Upper lobe of left lung (tissue), 4 donors: Measurements from ENCODE around the gene GPRC6A.

ENCODE experiments used
- EP300 ChIP-seq, 4 donors: sonication (generic); formaldehyde crosslinking; IDR thresholded peaks; one replicate each; pipeline ENCODE4 v1.5.1; 2017; ENCODE audit warnings: antibody characterized with exemption in 4 of 4, control low read depth in 2 of 4
- POLR2A ChIP-seq, 4 donors: fragments of 450-650 bp; IDR thresholded peaks; one replicate each; pipeline ENCODE4 v1.5.1; 2016 to 2017; ENCODE audit warnings: antibody characterized with exemption in 4 of 4, mild to moderate bottlenecking in 2 of 4
- TF ChIP-seq, protein P1 (sequence below), 6 experiments: fragments of 450-650 bp in 4 of 6; fragments of 200-600 bp in 2 of 6; sonication (generic) in 2 of 6; IDR thresholded peaks; one replicate each; pipeline ENCODE4 v1.5.1; 2016 to 2019; ENCODE audit warnings: antibody characterized with exemption in 6 of 6

DNA sequence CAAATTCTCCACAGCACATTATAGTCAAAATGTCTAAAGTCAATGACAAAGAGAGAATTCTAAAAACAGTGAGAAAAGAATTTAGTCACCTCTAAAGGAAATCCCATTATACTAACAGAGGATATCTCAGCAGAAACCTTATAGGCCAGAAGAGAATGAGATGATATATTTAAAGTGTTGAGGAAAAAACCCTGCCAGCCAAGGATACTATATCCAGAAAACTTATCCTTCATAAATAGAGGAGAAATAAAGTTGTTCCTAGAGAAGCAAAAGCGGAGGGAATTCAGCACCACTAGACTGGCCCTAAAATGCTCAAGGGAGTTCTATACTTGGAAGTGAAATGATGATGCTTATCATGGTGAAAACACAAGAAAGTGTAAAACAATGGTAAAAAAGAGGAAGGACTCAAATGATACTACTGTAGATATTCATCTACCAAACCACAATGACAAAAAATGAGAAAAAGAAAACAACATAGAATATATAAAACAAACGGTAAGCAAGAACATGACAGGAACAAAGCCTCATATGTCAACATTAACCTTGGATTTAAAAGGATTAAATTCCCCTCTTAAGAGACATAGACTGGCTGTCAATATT is 16.7 kb downstream of the GPRC6A start:
- TF ChIP-seq, protein P1, sequence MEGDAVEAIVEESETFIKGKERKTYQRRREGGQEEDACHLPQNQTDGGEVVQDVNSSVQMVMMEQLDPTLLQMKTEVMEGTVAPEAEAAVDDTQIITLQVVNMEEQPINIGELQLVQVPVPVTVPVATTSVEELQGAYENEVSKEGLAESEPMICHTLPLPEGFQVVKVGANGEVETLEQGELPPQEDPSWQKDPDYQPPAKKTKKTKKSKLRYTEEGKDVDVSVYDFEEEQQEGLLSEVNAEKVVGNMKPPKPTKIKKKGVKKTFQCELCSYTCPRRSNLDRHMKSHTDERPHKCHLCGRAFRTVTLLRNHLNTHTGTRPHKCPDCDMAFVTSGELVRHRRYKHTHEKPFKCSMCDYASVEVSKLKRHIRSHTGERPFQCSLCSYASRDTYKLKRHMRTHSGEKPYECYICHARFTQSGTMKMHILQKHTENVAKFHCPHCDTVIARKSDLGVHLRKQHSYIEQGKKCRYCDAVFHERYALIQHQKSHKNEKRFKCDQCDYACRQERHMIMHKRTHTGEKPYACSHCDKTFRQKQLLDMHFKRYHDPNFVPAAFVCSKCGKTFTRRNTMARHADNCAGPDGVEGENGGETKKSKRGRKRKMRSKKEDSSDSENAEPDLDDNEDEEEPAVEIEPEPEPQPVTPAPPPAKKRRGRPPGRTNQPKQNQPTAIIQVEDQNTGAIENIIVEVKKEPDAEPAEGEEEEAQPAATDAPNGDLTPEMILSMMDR (IDR thresholded peaks at IDR 0.05): no peak
- TF ChIP-seq EP300 (IDR thresholded peaks at IDR 0.05) (no peak), POLR2A (IDR thresholded peaks at IDR 0.05) (no peak)
